Embryonic facial prominence (tissue), 1 donor: ENCODE measurements around the gene SKOR1.

ENCODE experiments used
- DNase-seq: peaks from one replicate; pipeline ENCODE4 v3.0.0-alpha.2; 2016; ENCODE audit errors: extremely low spot score

The SKOR1 gene

GRCh38 chr15:67824976-67825880 is at the start of gene SKOR1:
TSS of gene SKOR1 (plus strand) at chr15:67825509. CDS start at chr15:67825603, 94 bp downstream.
- DNase-seq, result no peak

- no peak for DNase-seq
Measured at GRCh38 chr15:67775998-67776397, 49.3 kb upstream of the SKOR1 start.

GRCh38 chr15:67776600-67776999 is 48.7 kb upstream of the SKOR1 start:
- DNase-seq, result no peak

- no peak for DNase-seq
Measured at GRCh38 chr15:67777071-67777470, 48.2 kb upstream of the SKOR1 start.

- DNase-seq, result no peak
Measured at GRCh38 chr15:67777773-67778172, 47.5 kb upstream of the SKOR1 start.

GRCh38 chr15:67778968-67779548 is 46.3 kb upstream of the SKOR1 start:
- DNase-seq, result no peak

GRCh38 chr15:67779549-67780111 is 45.7 kb upstream of the SKOR1 start:
- no peak for DNase-seq

GRCh38 chr15:67781061-67781460 is 44.2 kb upstream of the SKOR1 start:
- DNase-seq, result no peak

- no peak for DNase-seq
Measured at GRCh38 chr15:67781907-67782690, 43.2 kb upstream of the SKOR1 start.

- DNase-seq, result no peak
Measured at GRCh38 chr15:67782691-67782991, 42.7 kb upstream of the SKOR1 start.

- no peak for DNase-seq
Measured at GRCh38 chr15:67783303-67783702, 42.0 kb upstream of the SKOR1 start.

GRCh38 chr15:67784090-67784781 is 41.1 kb upstream of the SKOR1 start:
- DNase-seq, result no peak

- no peak for DNase-seq
Measured at GRCh38 chr15:67784856-67785430, 40.4 kb upstream of the SKOR1 start.

- no peak for DNase-seq
Measured at GRCh38 chr15:67785431-67785830, 39.9 kb upstream of the SKOR1 start.

GRCh38 chr15:67786646-67787045 is 38.7 kb upstream of the SKOR1 start:
- DNase-seq, result no peak

GRCh38 chr15:67788986-67789385 is 36.3 kb upstream of the SKOR1 start:
- DNase-seq, result no peak

GRCh38 chr15:67790610-67791319 is 34.5 kb upstream of the SKOR1 start:
- no peak for DNase-seq

- DNase-seq, result no peak
Measured at GRCh38 chr15:67792250-67792942, 32.9 kb upstream of the SKOR1 start.

- no peak for DNase-seq
Measured at GRCh38 chr15:67794832-67795574, 30.3 kb upstream of the SKOR1 start.
